ENCODE measurements around the gene MAT2A.
"Not testable (repeated sequence)": the region's sequence is repeated elsewhere in the genome, so short reads cannot be mapped to it uniquely, and the experiment has no call there.

MAT2A gene

DNA sequence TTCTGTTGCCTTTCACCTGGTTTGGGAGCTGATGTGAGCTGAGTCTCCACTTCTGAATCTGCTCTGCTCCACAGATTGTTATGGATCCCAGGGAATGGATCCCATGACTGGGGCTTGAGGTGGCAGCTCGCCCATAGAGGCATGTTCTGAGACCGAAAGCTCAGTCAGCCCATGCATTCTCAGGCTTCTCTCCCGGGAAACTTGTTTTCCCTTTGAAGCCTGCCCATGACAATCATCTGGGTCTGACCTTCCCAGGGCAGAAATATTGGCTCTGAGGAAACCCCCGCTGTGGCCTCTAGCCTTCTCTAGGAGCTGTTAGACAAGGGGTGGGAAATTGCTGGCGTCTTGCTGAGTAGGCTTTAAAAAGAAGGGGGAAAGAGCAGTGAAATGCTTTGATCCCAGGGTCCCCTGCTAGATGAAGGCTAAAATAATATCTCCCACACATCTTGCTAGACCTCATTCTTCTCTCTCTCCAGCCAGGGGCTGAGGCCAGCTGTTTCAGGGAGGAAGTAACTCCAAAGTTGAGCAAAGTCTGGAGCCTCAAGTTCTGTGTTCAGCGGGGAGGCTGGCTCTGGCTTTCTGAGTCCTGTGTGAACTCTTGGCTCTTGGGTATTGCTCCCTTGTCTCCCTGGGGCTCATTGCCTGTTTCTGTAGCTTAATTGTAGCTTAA is 40.4 kb downstream of the MAT2A start:
- no peak for DNase-seq (ENCODE audit: low read depth in 2 of 2)

DNA sequence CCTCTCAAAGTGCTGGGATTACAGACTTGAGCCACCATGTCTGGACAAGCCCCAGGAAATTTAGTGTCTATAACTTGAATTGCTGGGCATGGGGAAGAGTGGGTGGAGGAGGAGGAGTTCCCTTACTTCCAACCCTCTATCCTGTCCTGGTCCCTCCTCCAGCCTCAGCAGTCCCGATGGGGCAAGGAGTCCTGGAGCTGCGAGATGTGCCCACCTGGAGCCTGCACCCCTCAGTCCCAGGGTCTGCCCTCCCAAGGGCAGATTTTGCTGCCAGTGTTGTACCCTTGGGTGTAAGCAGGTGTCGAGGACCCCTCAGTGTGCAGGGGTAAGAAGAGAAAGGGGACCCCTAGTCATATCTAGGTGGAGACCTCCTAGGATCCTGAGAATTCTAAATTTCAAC is 41.2 kb downstream of the MAT2A start:
- no peak for DNase-seq (ENCODE audit: low read depth in 2 of 2)

DNA sequence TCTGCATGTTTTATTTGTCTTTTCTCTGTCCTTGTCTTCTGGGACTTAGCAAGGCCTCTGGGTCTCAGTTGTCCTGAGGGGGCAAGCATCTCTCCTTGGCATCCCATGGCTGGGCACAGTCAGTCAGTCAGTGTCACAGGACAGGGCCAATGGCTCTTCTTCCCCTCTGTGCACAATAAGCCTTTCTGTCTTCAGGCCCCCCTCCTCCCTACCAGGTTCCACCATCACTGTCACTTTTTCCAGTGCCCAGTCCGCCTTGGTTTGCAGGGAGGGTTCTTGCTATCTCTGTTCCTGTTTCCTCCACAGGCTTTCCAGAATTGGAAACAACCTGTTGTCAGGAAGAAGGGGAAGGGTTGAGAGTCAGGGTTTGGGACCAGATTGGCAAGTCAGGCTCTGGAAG is 43.5 kb downstream of the MAT2A start:
- DNase-seq (ENCODE audit: low read depth in 2 of 2): no peak

DNA sequence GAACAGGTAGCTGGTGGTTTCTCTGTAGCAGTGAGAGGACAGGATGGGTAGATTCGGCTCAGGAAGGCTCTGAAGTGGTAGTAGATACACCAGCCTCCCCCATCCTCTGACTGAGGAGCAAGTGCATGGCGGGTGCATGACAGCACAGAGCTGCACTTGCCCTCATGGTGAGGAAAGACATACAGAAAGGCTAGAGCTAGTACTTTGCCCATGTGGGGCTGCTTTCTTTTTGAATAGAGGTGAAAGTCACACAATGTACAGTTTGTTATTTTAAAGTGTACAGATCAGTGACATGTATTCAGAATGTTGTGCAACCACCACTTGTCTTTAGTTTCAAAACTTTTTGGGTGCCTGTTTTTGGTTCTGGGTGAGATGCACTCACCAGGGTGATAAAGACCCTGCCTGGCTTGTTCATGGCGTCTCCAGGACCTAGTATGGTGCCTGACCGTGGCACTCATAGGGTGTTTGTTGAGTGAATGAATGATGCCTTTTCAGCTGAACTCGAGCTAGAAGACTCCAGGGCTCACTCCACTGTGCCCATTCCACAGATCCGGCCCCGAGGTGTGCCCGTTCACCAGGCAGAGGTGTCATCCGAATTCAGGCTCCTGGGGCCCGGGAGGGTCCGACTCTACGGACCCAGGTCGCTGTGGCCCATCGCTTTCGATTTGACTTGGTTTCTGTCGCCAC is 44.8 kb downstream of the MAT2A start:
- DNase-seq (ENCODE audit: low read depth in 2 of 2): no peak

DNA sequence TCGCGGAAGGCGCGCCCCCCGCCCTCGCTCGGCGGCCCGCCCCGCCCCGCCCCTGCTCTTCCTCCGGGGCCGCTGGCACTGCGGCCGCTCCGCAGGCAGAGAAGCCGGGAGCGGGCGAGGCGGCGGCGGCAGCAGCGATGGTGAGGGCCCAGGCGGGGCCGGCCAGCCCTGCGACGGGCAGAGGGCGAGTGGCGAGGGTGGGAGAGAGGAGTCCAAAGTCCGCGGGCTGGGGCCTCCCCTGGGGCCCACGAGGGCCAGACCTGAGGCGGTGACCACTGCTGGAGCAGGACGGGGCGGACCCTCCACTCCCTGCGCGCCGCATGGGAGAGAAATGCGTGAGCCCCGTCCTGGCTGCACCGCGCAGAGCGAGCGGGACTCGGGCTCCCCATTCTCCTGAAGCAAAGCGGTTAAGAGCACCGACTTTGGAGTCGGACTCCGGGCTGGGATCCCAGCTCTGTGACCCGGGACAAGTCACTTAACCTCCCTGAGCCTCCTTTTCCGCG is 45.4 kb downstream of the MAT2A start, which contains the start of gene VAMP5:
Gene VAMP5 (plus strand): TSS at position 78 of the 503 bp plus-strand sequence. CDS start 60 bp downstream, at position 138.
- DNase-seq (ENCODE audit: low read depth in 2 of 2): no peak

DNA sequence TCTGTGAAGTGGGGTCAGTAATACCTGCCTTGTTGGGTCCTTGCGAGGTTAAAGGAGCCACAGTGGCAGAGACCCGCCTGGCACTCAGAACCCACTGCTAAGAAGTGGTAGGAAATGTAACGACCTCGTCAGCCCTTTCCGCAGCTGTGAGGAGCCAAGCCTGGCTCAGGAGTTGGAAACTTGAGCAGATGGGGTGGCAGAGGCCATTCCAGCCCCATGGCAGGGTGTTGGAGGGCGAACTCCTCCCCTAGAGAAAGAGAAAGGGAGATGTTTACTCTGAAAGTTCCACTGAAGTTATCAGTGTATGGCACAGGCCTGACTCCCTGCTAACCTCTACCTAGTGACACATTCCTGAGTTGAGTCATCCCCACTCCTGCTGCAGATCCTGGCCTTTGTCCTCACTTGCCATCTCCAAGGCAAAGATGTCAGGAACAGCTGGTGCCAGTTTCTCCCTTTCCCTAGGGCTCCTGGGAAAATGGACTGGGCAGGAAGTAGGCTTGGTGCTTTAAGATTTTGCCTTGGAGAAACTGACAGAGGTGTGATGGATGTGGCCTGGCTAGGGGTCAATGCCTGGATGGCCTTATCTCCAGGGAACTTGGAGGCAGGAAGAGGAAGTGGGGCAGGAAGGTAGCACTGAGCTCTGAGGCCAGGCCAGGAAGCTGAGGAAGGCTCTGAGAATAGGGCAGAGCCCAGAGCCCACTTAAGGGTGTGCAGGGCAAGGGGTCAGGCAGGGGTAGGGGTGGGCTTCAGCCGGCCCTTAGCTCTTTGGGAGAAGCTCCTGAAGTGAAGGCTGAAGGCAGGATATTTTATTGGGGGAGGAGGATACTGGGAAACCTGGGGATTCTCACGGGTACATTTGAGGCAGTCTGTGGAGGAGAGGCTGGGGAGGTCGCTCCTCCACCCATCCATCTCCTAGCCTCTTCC is 46.2 kb downstream of the MAT2A start:
- no peak for DNase-seq (ENCODE audit: low read depth in 2 of 2)

DNA sequence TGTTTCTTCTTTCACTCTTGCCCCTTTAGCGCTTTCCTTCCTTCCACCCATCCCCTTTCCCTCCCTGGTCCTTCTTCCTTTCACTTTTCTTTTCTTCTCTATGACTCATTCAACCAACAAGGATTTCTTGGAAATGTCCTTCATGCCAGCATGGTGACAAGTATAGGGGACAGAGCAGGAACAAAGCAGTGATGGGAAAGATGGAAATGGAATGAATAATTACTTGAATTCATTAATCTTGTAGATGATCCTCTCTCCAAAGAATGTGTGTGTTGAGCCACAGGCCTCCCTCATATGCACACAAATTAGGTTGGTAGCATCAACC is 46.8 kb downstream of the MAT2A start:
- DNase-seq (ENCODE audit: low read depth in 2 of 2): no peak

DNA sequence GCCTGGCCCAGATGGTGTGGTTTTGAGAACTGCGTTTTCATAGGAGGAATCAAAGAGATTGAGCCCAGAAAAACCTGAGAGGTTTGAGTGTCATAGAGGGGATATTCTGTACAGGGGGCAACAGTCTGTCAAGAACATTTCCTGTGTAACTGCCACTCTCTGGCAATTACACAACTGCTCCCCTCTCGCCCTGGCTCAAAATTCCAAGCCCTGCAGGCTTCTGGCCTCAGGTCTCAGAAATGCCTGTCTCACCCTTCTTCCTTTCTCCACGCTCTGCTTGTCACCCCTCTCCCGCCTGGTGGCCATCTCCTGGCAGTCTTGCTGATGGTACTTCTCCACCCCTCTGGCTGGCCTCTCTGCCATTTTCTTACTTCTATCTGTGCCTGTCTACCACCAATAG is 49.3 kb downstream of the MAT2A start:
- no peak for DNase-seq (ENCODE audit: low read depth in 2 of 2)

DNA sequence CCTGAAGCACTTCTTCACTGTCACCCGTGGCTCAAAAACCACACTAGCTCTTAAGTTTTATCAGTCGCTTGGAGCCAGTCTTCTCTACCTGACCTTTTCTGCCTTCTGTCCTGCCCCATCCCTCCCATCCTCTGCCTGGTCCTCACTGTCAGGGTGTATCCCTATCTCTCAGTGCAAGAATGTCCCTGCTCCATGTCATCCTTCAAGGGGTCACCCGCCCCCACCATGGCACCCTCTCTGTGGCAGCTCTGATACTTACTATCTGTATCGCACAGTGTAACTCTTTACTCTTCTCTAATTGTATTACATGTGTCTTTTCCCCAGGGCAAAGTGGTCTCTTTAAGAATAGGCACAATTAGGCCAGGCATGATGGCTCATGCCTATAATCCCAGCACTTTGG is 49.7 kb downstream of the MAT2A start:
- DNase-seq (ENCODE audit: low read depth in 2 of 2): no peak

DNA sequence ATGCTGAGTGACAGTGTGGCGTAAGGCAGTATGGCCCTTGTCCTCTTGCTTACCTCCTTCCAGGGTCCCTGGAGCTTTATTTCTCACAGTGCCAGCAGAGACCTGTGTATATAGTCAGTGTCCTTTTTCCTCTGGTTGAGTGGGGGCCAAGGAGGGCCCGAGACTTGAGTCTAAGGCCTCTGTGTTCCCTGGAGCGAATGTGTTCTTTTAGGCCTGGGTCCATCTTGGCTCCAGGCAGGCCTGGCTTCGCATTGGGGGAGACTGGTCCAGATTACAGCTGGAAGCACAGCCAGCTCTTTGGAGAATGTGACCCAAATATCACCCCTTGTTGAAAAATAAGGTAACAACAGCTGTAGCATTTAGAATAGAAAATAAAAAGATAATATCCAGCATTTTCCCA is 50.2 kb downstream of the MAT2A start:
- no peak for DNase-seq (ENCODE audit: low read depth in 2 of 2)

DNA sequence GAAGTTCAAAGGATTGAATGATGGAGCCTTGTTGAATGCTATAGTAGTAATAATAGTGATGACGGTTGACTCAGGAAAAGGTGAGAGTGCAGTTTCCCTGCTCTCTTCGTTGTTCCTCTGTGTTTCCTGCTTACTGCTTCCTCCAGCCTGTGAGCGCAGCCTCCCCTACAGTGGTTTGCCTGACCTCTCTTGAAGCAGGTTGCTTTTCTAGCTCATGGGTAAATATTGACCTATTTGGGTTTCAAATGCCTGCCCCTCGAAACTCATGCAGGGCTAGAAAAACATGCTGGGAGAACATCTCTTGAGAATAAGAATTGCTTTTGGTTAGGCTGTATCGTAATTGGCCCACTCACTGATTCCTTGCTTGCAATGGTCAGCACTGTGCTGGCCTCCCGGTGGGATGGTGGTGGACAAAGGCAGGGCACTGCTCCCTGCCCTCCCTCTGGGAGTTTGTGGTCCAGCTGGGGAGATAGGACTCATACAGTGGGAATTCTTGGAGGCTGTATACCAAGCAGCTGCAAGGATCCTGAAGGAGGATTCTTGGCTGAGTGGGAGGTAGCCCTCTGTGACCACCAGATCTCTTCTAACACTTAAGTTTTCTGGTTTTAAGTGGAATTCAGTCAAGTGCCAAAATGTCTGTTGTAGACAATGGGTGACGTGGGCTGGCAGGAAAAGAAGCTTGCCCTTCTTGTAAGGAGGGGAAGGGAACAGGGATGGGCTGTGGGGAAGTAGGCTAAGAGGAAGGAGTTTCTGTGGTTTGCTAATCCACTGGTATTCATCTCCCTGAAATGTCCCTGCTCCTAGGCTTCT is 51.2 kb downstream of the MAT2A start:
- no peak for DNase-seq (ENCODE audit: low read depth in 2 of 2)

DNA sequence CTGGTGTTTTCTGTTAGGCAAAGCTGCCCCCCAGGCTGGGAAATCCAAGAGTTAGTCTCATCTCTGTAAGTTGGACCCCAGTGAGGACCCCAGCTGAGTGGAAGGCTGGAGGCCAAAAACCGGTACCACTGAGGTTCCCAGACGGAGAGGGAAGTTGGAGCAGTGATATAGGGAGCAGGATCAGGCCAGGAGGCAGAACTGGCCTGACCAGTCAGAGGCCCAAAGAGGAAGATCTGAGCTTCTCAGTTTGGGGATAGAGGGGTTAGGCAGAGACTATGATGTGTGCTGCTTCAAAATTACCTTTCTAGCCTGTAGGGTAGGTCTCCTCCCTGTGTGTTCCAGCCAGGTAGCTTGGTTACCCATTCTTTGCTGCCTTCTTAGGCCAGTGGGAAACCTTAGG is 52.0 kb downstream of the MAT2A start:
- DNase-seq (ENCODE audit: low read depth in 2 of 2): no peak

DNA sequence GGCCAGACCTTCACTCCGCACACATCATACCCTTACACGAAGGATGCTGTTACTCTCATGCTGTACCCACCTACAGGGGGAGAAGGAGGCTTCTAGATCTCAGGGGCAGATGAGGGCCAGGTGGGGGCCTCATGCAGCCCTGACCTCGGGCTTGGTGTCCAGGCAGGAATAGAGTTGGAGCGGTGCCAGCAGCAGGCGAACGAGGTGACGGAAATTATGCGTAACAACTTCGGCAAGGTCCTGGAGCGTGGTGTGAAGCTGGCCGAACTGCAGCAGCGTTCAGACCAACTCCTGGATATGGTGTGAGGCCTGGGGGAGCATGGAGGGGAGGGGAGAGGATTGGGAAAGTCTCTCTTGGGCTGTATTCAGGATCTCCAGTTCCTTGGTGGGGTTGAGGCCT is 52.6 kb downstream of the MAT2A start:
- DNase-seq (ENCODE audit: low read depth in 2 of 2): no peak

DNA sequence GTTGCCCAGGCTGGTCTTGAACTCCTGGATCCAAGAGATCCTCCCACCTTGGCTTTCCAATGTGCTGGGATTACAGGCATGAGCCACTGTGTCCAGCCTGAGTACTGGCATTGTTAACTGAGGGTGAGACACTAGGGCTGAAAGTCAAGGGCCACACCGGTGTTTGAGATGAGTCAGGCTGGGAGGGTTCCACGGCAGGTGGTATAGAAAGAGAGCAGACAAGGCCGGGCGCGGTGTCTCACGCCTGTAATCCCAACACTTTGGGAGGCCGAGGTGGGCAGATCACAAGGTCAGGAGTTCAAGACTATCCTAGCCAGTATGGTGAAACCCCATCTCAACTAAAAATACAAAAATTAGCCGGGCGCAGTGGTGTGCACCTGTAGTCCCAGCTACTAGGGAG is 53.3 kb downstream of the MAT2A start:
- not testable (repeated sequence) for DNase-seq (ENCODE audit: low read depth in 2 of 2)

DNA sequence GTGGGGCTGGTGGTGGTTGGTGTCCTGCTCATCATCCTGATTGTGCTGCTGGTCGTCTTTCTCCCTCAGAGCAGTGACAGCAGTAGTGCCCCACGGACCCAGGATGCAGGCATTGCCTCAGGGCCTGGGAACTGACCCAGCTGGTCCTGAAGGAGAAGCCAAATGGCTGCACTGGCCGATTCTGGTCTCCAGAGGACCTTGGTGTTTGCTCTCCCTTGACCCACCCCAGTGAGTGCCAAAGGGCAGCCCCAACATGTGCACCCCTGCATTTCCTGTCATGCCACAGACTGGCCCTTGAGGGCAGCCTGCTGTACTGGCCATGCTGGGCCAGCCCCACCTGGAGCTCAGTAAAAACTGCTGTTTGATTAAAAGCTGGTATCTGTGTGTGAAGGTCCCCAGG is 54.1 kb downstream of the MAT2A start:
- no peak for DNase-seq (ENCODE audit: low read depth in 2 of 2)

Data from stimulated activated CD4-positive, alpha-beta T cell treated with anti-CD3 and anti-CD28 coated beads, Interleukin-4, amount 100 ng/mL, for 48 hours (primary cell).